Measurements from ENCODE around the gene MAN1C1.

MAN1C1 gene

DNA sequence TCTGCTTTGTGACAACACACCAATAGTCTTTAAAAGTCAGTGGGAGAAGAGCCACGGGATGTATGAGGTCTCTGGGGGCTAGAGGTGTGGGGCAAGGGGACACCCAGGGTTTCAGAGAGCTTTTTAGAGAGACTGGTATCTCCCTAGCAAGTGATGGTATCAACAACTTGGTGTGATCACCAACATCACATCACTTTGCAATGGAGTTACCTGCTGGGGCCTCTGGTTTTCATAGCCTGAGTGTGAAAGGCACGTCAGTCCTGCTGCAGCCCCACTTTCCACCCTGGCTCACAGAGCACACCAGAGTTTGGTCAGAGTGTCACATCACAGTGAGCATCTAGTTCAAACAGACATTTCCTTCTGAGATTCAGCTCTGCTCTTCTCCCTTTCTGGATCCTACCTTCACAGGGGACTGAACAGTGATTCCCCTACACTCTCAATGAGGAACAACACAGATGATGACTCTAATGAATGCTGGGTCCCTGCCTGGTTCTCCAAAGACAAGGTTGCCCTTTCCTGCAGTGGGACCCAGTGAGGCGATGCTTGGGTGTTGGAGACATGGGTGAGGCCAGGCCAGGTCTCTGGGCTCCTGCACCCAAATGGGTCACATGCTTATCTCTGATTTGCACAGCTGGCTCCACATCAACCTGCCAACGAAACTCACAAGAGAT is 2.0 kb upstream of the MAN1C1 start:
- no peak for FAIRE-seq

DNA sequence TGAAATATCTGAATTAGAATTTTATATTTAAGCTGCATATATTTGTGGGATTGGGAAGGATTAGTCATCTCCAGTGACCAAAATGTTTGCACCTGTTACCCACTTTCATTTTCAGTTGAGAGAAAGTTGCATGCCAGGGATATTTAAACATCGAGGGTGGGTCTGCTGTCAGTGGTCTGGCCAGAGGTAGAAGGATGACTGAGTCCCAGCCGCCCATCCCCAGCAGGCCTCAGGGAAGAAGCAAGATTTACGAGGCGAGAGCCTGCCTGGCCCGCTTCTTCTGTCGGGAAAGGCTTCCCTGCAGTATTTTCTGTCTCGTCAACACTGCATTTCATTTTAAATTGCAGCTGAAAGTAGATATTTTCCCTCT is 1.4 kb upstream of the MAN1C1 start:
- FAIRE-seq: no peak

DNA sequence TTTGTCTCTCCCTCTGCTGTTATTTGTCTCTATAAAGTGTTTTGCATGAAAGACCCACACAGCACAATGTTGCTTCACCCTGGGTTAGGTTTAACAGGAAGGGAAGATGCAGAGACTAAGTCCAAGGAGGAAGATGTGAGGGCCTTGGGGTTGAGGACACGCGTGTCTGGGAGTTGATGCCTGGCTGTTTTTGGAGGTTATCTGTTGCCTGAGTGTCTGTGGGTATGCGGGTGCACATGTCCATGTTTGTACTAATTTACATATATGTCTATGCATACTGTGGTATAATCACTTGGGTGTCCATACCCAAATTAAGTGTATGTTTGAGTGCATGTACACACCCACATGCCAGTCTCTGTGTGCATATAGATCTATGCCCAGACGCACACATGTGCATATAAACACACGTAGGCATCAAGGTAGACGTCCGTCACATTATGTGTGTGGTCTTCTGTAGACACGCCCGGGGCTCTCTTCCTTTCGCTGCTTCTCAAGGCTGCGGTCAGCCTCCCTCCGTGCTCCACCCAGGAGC is 962 bp upstream of the MAN1C1 start:
- FAIRE-seq: no peak

DNA sequence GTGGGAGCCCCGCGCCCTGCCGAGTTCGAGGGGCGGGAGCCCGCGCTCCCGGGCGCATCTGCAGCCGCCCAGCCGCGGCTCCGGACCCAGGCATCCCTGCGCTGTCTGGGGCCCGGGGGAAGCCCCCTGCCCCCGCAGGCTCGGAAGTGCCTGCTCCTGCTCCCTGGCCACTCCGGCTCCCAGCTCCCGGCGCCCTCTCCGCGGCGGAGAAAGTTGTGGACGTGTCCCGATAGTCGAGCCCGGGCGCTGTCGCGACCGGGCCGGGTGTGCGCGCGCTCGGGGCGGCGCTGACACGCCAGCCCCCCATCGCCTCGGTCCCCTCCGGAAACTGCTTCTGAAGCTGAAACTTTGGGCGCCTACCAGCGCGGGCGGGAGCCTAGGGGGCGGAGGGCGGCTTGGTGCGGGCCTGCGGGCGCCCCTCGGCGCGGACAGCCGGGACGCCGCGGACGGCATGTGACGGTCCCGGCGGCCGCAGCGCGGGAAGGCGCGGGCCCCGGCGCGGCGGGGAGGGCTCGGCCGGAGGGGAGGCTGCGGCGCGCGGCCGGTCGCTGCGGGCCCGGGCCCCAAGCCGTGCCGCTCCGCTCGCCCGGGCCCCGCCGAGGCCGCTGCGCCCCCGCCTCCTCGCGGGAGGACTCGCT is 515 bp downstream of the MAN1C1 start:
- FAIRE-seq: no peak

DNA sequence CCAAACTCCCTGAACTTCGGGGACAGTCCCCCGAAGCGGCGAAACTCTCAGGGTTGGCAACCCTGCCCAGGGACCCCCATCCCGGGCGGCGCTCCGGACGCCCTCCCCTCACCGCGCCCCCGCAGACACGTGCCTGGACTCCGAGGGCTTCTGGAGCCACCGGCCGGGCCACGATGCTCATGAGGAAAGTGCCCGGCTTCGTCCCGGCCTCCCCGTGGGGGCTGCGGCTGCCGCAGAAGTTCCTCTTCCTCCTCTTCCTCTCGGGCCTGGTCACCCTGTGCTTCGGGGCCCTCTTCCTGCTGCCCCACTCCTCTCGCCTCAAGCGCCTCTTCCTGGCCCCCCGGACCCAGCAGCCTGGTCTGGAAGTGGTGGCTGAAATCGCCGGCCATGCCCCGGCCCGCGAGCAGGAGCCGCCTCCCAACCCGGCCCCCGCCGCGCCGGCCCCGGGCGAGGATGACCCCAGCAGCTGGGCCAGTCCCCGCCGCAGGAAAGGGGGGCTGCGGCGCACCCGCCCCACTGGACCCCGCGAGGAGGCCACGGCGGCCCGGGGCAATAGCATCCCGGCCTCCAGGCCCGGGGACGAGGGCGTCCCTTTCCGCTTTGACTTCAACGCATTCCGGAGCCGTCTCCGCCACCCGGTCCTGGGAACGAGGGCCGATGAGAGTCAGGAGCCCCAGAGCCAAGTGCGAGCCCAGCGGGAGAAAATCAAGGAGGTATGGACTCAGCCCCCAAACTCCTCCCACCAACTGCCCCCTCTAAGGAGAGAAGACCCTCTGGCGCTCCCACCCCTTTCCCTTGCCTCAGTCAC is 1.2 kb downstream of the MAN1C1 start:
- FAIRE-seq: no peak

DNA sequence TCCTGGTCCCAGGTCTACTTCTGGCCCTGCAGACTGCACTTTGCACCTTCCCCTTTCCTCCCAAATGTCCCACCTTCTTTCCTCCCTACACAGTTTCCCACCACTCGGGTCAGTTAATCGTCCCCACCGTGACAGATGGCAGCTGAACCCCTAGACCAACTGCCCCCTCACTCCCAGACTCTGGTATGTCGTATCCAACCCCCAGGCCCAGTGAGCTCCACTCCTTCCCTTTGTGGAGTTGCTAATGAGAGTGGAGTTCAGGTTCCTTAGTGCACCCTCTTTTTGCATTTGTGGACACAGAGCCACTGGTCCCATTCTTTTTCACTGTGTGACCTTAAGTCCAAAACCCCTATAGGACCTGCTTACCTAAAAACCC is 1.8 kb downstream of the MAN1C1 start:
- FAIRE-seq: no peak

DNA sequence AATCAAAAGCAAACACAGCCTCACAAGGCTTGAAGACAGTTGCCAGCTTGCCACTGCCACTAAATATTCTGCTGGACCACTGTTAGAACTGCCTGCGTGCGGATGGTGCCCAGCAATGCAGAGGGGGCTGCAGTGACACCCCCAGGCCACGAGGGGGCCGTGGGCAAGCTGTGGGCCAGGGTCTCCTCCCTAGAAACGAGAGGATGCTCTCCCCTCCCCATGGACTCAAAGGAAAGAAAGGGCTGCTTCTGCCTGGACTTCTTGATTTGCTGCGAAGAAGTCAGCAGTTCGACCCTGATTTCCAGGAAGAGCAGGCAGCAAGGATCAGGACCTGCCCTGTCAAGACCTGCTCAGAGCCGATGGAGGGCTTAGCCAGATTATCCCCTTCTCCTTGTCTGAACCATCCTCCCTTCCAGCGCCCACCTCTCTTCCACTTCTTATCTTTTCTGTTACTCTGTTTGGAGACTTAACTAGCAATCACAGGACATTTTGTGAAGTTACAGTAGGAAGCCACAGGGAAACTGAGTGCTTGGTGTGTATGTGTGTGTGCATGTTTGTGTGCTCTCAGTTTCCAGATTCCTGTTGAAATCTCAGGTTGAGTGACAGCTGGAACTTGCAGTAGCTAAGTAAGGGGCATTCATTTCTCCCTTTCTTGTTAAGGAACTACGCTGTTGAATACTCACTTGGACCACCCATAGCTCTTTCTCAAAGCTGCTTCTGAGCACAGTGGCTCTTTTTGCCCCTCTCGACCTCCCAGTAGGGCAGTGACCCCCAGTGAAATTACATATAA is 2.7 kb downstream of the MAN1C1 start:
- no peak for FAIRE-seq

DNA sequence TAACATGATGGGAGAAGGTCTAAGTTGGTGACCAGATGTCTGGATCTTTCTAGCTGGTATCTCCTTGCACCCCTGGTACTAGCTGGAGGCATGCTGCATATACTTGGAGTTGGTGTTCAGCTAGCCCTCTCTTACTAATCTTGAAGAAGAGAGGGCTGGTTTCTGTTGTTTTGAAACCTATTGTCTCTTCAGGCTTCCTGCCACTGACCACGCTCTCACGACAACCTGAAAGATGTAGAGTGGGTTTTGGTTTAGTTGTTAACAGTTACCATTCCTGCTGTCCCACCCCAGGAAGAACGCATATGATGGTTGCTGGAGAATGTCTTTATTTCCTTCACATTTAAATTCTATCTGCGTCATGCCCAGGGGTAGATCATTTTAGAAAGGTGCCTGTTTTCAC is 3.6 kb downstream of the MAN1C1 start:
- no peak for FAIRE-seq

DNA sequence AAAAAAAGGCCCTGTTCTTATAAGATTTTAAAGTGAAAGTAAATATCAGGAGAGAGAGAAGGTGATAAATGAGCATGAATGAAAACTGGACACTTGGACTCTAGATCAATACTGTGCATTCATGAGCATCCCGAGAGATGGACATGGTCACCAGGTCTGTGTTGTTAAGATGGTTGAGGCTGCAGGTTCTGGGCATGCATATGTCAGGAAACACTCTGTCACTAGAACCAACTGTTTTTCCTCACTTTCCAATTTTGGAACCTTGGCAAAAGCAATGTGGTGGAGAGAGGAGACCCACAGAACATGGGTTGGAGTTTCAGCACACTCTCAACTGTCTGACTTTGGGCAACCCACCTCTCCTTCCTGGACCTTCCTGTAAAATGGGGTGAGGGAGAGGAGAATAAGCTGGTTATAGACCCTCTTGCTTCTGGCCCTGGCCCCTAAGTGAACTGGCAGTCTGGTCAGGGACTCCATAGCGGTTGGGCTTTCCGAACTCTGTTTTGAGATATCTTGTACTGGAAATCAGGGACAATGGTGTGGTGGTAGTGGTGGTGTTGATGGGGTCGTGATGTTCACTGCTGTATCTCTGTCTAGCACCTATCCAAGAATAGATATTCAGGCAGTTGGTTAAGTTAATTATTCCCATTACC is 4.2 kb downstream of the MAN1C1 start:
- FAIRE-seq: no peak

DNA sequence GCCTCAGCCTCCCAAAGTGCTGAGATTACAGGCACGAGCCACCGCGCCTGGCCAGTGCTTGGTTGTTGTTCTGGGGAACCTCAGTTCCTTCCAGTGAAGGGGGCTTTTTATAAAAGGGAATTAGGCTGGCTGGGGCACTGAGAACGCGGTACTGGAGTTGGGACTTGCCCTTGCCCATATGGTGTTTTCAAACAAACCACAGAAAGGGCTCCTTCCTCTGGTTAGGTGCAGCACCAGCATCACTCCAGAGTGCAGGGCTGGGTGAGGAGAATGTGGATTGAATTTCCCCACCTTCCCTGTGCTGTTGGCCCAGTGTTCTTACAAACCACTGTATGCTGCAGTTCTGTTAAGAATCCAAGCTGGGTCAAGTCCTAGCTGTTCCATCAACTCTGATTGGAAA is 5.3 kb downstream of the MAN1C1 start:
- no peak for FAIRE-seq

DNA sequence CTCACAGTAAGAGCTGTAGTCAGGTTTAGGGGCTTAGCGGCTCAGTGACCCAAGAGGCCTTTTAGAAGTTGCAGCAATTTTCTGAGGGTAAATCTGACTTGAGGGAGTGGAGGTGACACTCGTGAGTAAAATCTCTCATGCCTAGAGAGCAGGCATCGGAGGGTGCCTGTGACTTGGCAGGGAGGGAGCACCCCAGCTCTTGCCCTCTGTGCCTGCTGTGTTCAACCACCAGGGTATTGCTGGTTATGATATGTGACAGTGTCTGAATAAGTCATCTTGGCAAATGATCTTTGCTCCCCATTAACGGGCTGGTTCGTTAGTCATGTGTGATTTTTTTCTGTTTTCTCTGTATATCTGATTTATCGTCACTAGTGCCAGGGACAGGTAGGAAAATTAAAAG is 5.9 kb downstream of the MAN1C1 start:
- FAIRE-seq: no peak

DNA sequence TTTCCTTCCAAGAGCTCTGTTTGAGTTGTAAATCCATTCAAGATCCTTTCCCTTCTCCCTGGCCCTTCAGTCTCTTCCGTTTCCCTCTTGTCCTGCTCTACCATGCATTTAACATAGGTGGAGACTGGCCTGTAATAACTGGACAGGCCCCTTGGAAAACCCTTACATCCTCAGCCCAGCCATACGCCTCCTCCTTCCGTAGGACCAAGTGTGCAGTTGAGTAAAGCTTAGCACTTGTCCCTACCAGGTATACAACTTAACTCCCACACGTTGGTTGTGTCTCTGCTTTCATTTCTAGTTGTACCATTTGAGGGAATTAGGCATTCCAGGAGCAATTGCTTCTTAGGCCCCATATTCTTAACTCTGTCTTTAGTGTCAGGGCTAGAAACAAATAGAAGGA is 6.4 kb downstream of the MAN1C1 start:
- FAIRE-seq: no peak

DNA sequence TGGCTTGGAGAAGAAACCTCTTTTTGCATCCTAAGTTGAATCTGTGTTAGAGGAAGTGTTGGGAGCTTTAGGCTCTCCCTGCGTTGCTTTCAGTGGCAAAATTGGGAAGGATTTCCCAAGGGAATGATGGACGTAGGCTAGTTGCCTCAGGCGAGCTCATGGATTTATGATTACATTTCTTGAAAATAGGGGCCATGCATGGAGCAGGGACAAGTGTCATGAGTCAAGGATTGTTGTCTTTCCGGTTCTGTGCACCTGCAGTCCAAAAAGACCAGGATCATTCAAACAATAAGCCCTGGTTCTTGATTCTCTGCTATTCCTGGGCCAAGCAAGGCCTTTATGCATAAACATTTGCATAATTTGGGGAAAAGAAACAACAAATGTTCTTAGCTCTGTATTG is 7.1 kb downstream of the MAN1C1 start:
- FAIRE-seq: no peak

DNA sequence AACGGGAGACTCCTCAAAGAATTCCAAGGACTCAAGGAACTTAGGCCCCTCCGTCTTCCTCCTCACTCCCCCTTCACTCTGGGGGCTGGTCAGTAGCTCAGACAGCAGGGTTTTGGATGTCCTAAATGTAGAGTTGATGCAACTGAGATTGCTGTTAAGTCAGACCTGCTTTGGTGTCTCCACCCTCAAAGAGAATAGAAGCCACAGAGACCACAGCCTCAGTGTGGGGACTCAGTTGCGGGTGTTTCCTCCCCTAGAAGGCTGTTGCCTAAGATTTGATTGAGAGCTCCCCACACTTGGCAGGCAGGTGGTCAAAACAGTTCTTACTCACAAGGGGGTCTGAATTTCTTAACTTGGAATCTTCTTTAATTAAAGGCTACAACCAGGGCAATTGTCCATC is 7.6 kb downstream of the MAN1C1 start:
- FAIRE-seq: no peak

DNA sequence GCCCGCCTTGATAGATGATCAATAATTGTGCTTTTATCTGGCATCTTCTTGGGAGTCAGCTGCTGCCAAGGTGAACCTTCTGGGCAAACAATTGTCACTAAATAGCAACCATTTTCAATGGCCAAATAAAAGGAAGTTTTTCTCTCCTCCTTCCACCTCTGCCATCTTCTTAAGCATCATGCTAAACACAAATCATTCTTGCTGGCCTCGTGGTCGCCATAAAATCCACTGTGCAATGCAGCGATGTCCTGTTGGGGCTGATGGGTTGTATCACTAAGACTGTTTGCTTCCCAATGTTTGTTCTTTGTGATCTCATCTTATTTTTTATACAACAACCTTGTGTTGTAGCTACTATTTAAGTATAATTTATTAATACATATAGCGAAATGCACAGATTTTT is 8.0 kb downstream of the MAN1C1 start:
- FAIRE-seq: no peak

DNA sequence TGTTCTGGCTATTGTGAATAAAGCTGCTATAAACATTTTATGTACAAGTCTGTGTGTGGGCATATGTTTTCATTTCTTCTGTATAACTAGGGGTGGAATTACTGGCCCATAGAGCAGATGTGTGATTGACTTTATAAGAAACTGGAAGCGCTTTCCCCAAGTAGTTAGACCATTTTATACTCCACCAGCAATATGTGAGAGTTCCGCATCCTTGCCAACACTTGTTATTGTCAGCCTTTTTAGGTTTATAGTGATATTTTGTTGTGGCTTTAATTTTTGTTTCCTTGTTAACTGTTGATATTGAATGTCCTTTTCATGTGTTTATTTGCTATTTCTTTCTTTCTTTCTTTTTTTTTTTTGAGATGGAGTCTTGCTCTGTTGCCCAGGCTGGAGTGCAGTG is 9.4 kb downstream of the MAN1C1 start:
- no peak for FAIRE-seq

DNA sequence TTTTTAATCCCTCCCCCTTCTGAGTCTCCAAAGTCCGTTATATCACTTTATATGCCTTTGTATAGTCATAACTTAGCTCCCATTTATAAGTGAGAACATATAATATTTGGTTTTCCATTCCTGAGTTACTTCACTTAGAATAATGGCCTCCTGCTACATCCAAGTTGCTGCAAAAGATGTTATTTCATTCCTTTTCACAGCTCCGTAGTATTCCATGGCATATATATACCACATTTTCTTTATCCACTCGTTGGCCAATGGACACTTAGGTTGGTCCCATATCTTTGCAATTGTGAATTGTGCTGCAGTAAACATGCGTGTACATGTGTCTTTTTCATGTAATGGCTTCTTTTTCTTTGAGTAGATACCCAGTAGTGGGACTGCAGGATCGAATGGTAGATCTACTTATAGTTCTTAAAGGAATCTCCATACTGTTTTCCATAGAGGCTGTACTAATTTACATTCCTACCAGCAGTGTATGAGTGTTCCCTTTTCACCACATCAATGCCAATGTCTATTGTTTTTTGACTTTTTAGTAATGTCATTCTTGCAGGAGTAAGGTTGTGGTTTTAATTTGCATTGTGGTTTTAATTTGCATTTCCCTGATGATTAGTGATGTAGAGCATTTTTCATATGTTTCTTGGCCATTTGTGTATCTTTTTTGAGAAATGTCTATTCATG is 12.3 kb downstream of the MAN1C1 start:
- FAIRE-seq: no peak

DNA sequence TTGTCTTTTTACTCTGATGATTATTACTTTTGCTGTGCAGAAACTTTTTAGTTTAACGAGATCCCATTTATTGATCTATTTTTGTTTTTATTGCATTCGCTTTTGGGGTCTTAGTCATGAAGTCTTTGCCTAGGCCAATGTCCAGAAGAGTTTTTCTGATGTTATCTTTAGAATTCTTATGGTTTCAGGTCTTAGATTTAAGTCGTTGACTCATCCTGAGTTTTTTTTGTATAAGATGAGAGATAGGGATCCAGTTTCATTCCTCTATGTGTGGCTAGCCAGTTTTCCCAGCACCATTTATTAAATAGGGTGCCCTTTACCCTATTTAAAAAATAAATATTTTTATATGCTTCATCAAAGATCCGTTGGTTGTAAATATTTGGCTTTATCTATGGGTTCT is 13.2 kb downstream of the MAN1C1 start:
- FAIRE-seq: no peak

DNA sequence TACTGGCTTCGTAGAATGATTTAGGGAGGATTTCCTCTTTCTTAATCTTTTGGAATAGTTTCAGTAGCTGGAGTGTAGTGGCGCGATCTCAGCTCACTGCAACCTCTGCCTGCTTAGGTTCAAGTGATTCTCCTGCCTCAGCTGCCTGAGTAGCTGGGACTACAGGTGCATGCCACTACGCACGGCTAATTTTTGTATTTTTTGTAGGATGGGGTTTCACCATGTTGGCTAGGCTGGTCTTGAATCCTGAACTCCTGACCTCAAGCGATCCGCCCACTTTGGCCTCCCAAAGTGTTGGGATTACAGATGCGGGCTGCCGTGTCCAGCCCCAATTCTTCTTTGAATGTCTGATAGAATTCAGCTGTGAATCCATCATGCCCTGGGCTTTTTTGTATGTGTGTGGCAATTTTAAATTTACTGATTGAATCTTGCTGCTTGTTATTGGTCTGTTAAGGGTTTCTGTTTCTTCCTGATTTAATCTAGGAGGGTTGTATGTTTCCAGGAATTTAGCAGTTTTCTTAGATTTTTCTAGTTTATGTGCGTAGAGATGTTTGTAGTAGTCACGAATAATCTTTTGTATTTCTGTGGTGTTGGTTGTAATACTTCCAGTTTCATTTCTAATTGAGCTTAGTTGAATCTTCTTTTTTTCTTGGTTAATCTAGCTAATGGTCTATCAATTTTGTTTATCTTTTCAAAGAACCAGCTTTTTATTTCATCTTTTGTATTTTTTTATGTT is 15.3 kb downstream of the MAN1C1 start:
- FAIRE-seq: peak; percentile 33

DNA sequence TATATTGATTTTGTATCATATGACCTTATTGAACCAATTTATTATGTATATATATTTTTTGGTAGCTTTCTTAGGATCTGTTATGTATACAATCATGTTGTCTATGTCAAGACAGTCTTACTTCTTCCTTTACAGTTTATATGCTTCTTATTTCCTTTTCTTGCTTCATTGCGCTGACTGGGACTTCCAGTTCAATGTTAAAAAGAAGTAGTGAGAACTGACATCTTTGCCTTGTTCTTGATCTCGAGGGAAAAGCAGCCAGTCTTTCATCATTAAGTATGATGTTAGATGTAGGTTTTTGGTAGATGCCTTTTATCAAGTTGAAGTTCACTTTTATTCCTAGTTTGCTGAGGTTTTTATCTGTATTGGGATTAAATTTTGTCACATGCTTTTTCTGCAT is 17.5 kb downstream of the MAN1C1 start:
- FAIRE-seq: no peak

DNA sequence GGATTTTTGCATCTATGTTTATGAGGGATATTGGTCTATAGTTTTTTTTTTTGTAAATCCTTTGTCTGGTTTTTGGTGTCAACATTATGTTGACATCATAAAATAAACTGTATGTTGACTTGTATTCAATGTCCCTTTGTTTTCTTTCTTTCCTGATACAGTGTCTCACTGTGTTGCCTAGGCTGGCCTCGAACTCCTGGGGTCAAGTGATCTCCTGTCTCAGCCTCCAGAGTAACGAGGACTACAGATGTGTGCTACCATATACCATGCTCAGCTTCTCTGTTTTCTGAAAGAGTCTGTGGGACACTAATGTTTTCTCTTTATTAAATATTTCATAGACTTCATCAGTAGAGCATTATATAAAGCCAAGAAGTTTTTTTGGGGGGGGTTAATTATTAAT is 18.3 kb downstream of the MAN1C1 start:
- no peak for FAIRE-seq
